ENCODE results near the gene TOM1L2. TPM values are rescaled to one million over a fixed set of nuclear protein-coding genes. Genes with fewer than 3 reads are reported as not detected.
"Not testable (repeated sequence)": the region's sequence is repeated elsewhere in the genome, so short reads cannot be mapped to it uniquely, and the experiment has no call there.

TOM1L2 gene
- polyA plus RNA-seq, 3 donors from 2014 or later, result 1.9 to 6.1 (median 4.2) TPM

DNA sequence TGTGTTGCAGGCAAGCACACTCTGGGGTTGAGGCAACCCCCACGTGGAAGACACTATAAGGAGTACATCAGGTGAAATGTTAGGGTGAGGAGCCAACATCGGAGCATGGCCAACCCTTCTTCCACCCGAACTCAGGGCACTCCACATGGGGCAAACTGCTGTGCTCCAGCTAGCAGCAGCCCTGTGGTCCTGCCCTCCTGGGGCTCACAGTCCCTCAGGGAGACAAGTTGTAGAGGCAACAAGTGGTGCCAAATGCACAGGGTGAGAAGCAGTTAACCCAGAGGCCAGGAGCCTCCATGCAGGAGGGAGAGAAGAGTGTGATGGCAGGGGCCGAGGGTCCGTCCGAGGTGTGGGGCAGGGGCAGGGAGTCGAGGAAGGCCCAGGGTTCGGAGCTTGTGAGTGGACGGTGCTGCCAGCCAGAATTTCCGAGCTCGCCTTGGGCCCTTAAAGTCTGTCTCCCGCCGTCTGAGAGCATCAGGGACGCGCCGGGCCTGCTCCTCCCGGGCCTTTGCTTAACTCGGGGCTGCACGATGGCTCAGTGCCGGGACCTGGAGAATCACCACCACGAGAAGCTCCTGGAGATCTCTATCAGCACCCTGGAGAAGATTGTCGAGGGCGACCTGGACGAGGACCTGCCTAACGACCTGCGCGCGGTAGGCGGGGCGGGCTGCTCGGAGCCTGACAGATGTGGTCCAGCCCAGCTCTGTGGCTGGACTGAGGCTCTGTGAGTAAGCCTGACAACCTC is 34.5 kb upstream of the TOM1L2 start:
- DNase-seq, result no peak
- Mint-ChIP-seq H3K27me3 (ENCODE audit: low read depth in 3 of 3) (peaks cover 0 to 4% (median 0%) of the 10 kb centered on the region in 3 donors), H3K27ac (peak overlapping the region in 1 of 6 donors; percentile 36), H3K4me3 (no peak overlapping the region), H3K4me1 (no peaks in the 10 kb centered on the region), H3K9me3 (no peaks in the 10 kb centered on the region), H3K36me3 (peaks cover 3 to 18% (median 4%) of the 10 kb centered on the region in 3 donors)

DNA sequence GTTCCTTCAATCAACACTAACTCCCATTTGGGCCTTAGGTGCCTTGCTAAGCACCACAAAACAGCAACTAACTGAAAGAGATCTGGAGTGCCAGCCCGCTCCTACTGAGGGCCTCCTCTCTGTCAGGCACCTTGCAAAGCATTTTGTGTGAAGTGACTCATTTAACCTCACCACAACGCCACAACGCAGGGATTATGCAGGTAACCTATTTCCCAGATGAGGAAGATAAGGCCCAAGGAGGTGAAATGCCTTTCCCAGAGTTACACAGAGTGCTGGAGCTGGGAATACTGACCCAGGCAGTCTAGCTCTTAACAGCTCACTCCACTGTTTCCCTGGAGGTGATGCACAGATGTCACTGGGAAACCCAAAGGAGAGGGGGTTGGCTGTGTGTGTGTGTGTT is 33.3 kb upstream of the TOM1L2 start:
- Mint-ChIP-seq H3K9me3 (no peaks in the 10 kb centered on the region), H3K4me3 (no peak overlapping the region), H3K27ac (peak overlapping the region in 2 of 6 donors; percentile 4 to 37), H3K36me3 (peaks cover 3 to 18% (median 4%) of the 10 kb centered on the region in 3 donors), H3K27me3 (ENCODE audit: low read depth in 3 of 3) (peaks cover 0 to 4% (median 0%) of the 10 kb centered on the region in 3 donors), H3K4me1 (no peaks in the 10 kb centered on the region)
- DNase-seq, result no peak

DNA sequence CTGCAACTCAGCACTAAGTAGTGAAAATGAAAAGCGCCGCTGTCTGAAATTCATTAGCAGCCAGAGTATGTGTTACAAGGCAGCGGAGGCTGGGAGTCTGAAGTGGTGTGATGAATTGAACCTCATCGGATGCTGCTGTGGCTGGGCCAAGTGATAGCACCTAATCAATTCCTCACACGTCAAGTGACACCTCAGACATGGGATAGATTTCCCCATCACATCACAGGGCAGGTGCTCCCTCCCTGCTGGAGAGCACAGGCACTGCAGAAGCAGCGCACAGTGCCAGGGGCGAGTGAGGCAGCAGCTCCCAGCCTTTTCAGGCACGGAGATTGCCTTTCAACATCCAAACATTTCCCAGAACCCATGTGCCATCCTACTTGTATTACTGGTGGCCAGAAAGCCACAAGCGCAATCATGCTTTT is 32.7 kb upstream of the TOM1L2 start:
- no peak overlapping the region for H3K4me3 Mint-ChIP-seq
- no peaks in the 10 kb centered on the region for H3K4me1 Mint-ChIP-seq
- peaks cover 0 to 4% (median 0%) of the 10 kb centered on the region in 3 donors for H3K27me3 Mint-ChIP-seq (ENCODE audit: low read depth in 3 of 3)
- no peaks in the 10 kb centered on the region for H3K9me3 Mint-ChIP-seq
- H3K36me3 Mint-ChIP-seq, result peaks cover 3 to 14% (median 4%) of the 10 kb centered on the region in 3 donors
- no peak overlapping the region for H3K27ac Mint-ChIP-seq
- DNase-seq, result no peak

DNA sequence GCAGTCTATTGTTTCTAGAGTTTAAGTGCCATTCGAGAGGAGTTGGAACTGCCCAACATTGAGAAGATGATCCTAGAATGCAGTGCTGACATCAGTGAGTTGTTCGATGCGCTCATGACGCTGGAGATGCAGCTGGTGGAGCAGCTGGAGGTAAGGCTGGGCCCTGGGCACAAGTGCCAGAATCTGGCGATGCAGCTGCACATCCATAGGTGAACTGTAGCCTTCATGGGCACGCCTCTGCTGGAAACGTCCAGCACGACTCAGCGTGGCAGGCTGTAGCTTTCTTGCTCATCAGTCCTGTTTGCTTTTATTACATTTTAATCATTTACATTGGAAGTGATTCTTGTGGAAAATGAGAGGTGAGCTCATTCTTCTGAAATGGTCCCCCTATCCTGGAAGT is 32.1 kb upstream of the TOM1L2 start:
- no peaks in the 10 kb centered on the region for H3K9me3 Mint-ChIP-seq
- no peak for DNase-seq
- H3K4me3 Mint-ChIP-seq, result no peak overlapping the region
- H3K27me3 Mint-ChIP-seq (ENCODE audit: low read depth in 3 of 3), result peaks cover 0 to 2% (median 0%) of the 10 kb centered on the region in 3 donors
- H3K27ac Mint-ChIP-seq, result no peak overlapping the region
- no peaks in the 10 kb centered on the region for H3K4me1 Mint-ChIP-seq
- H3K36me3 Mint-ChIP-seq, result peaks cover 3 to 14% (median 4%) of the 10 kb centered on the region in 3 donors

DNA sequence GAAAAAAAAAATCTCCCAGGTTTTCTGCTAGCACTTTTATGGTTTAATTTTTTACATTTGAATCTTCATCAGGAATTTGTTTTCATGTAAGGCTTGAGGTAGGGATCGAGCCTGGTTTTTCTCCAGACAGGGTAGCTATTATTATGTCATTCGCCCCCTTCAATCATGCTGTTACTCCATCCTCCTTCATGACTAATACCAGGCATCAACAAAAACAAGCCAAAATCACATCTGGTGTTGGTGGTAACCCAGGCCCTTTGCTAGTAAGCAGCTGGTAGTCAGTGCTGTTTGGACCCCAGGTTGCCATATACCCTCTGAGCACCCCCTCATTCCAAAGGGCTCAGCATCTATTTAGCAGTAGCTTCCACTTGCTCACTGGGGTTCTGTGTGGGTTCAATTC is 30.0 kb upstream of the TOM1L2 start:
- H3K9me3 Mint-ChIP-seq, result no peaks in the 10 kb centered on the region
- H3K27me3 Mint-ChIP-seq (ENCODE audit: low read depth in 3 of 3), result no peaks in the 10 kb centered on the region
- no peak overlapping the region for H3K4me3 Mint-ChIP-seq
- DNase-seq, result no peak
- H3K36me3 Mint-ChIP-seq, result peaks cover 0 to 8% (median 4%) of the 10 kb centered on the region in 3 donors
- H3K27ac Mint-ChIP-seq, result no peak overlapping the region
- no peaks in the 10 kb centered on the region for H3K4me1 Mint-ChIP-seq

DNA sequence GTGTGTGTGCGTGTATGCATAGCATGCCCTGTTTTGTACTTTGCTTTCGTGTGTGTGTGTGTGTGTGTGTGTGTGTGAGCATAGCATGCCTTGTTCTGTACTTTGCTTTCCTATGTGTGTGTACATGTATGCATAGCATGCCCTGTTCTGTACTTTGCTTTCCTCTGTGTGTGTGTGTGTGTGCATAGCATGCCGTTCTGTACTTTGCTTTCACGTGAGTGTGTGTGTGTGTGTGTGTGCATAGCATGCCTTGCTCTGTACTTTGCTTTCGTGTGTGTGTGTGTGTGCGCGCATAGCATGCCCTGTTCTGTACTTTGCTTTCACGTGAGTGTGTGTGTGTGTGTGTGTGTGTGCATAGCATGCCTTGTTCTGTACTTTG is 27.8 kb upstream of the TOM1L2 start:
- peak overlapping the region in 1 of 6 donors; percentile 37 for H3K27ac Mint-ChIP-seq
- no peaks in the 10 kb centered on the region for H3K27me3 Mint-ChIP-seq (ENCODE audit: low read depth in 3 of 3)
- H3K4me1 Mint-ChIP-seq, result no peaks in the 10 kb centered on the region
- H3K9me3 Mint-ChIP-seq, result no peaks in the 10 kb centered on the region
- H3K36me3 Mint-ChIP-seq, result no peaks in the 10 kb centered on the region
- DNase-seq, result no peak
- no peak overlapping the region for H3K4me3 Mint-ChIP-seq

DNA sequence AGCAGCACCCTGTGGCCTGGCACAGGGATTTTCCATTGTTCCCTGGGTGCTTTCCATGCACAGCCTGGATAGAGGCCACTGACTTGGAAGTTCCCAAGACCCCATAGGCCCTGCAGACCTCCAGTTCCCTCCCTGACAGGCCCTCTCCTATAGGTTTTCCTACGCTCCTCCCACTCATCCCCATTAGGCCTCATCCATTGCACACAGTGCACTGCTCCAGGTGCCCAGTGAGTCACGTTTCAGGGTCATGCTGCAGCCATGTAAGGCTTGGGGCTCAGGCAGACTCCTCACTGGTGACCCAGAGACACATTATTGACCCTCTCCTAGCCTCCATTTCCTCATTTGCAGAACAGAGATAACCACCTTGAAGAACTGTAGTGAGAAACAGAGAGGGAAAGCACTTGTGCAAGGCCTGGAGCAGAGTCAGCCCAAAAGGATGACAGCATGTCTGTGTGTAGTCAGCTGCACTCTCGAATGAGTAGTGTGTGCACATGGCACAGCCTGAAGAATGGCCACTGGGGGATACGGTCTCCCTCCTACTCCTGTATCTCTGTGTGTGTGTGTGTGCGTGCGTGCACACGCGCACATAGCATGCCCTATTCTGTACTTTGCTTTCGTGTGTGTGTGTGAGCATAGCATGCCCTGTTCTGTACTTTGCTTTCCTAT is 27.3 kb upstream of the TOM1L2 start:
- Mint-ChIP-seq H3K27ac (peak overlapping the region in 1 of 6 donors; percentile 37), H3K9me3 (no peaks in the 10 kb centered on the region), H3K4me3 (no peak overlapping the region), H3K27me3 (ENCODE audit: low read depth in 3 of 3) (no peaks in the 10 kb centered on the region), H3K4me1 (no peaks in the 10 kb centered on the region), H3K36me3 (no peaks in the 10 kb centered on the region)
- DNase-seq, result no peak

DNA sequence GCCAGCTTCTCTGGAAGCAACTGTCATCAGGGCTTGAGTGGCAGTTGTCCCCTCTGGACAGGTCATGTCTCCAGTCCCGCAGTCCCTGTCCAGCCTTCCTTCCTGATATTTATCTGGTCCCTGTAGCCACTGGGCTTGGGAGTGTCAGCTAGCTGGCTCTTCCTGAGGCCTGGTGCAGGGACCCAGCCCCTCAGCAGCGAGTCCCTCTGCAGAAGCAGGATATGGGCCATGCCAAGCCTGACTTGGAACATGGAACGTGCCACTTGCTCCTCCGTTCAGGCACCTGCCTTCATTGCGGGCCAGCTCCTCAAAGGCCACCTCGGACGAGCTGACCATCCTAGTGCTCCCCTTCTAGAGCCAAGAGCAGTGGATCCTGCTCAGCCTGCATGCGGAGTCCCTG is 26.7 kb upstream of the TOM1L2 start:
- Mint-ChIP-seq H3K4me3 (no peak overlapping the region), H3K4me1 (no peaks in the 10 kb centered on the region), H3K27ac (no peak overlapping the region), H3K27me3 (ENCODE audit: low read depth in 3 of 3) (no peaks in the 10 kb centered on the region), H3K9me3 (no peaks in the 10 kb centered on the region), H3K36me3 (no peaks in the 10 kb centered on the region)
- no peak for DNase-seq

DNA sequence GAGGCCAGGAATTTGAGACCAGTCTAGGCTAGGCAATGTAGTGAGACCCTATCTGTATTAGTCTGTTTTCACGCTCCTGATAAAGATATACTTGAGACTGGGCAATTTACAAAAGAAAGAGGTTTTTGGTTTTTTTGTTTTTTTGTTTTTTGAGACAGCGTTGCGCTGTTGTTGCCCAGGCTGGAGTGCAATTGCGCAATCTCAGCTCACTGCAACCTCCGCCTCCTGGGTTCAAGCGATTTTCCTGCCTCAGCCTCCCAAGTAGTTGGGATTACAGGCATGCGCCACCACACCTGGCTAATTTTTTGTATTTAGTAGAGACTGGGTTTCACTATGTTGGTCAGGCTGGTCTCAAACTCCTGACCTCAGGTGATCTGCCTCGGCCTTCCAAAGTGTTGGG is 23.7 kb upstream of the TOM1L2 start:
- DNase-seq; H3K27ac Mint-ChIP-seq; H3K27me3 Mint-ChIP-seq (ENCODE audit: low read depth in 3 of 3); H3K4me3 Mint-ChIP-seq; H3K4me1 Mint-ChIP-seq; H3K36me3 Mint-ChIP-seq; H3K9me3 Mint-ChIP-seq: not testable (repeated sequence)

DNA sequence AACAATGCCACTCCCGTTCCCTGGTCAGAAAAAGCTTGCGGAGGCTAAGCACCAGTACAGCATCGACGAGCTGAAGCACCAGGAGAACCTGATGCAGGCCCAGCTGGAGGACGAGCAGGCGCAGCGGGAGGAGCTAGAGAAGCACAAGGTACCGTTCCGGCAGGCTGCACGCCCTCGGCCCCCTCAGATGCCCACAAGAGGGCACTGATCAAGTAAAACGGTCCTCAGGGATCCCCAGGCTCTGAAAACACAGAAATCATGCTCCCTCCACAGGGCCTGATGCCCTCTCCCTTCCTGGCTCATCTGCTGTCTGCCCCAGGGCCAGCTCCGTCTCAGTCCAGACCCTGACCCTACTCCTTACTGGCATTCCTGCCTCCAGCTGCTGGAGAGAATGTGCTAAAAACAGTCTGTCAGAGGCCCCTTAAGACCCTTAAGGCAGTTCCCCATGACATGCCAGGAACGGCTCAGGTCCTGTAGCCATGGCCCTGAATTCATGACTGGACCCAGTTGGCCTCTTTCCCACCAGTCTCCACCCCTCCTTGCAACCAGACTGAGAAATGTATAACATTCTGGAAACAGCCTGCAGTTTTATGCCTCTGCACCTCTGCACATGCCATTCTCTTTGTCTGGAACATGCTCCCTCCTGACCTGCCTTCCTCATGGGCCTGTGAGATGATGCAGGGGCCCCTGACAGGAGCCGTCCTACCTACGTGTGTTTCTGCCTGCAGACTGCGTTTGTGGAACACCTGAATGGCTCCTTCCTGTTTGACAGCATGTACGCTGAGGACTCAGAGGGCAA is 22.3 kb upstream of the TOM1L2 start:
- Mint-ChIP-seq H3K4me1 (no peaks in the 10 kb centered on the region), H3K9me3 (no peaks in the 10 kb centered on the region), H3K4me3 (no peak overlapping the region), H3K27me3 (ENCODE audit: low read depth in 3 of 3) (no peaks in the 10 kb centered on the region), H3K27ac (no peak overlapping the region), H3K36me3 (no peaks in the 10 kb centered on the region)
- no peak for DNase-seq

DNA sequence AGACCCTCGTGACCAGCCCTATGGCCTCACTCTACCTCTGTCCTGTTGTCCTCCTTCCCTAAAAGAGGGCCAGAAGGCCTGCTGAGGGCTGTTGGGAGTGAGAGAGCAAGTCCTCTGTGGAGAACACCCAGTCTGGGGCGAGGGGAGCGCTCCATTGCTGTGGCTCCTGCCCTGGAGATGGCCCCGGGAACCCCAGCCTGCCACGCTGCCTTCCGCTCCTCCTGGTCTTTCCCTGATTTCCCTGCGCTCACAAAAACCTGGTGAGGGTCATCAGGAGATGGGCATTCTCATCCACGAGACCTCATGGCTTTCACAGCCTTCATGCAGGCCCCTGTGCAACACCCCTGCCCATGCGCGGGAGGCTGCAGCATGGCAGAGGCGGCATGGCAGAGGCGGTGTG is 21.7 kb upstream of the TOM1L2 start:
- no peak overlapping the region for H3K27ac Mint-ChIP-seq
- no peaks in the 10 kb centered on the region for H3K36me3 Mint-ChIP-seq
- H3K27me3 Mint-ChIP-seq (ENCODE audit: low read depth in 3 of 3), result no peaks in the 10 kb centered on the region
- no peaks in the 10 kb centered on the region for H3K9me3 Mint-ChIP-seq
- no peak for DNase-seq
- no peak overlapping the region for H3K4me3 Mint-ChIP-seq
- H3K4me1 Mint-ChIP-seq, result no peaks in the 10 kb centered on the region

DNA sequence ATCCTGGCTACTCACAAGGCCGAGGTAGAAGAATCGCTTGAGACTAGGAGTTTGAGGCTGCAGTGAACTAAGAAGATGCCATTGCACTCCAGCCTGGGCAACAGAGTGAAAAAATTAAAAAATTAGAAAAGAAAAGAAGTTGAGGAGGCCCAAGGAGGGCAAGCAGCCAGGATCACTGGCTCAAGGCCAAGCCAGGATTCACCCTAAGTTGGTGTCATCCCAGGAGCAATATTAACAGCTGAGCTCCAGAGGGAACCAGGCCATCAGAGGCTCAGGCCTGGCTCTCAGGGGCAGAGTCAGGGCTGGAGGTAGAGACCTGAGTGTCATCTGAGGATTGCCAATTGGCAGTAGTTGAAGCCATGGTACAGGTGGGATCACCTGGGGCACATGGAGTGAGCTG is 21.2 kb upstream of the TOM1L2 start:
- Mint-ChIP-seq H3K27me3 (ENCODE audit: low read depth in 3 of 3) (no peaks in the 10 kb centered on the region), H3K4me1 (no peaks in the 10 kb centered on the region), H3K9me3 (no peaks in the 10 kb centered on the region), H3K4me3 (no peak overlapping the region), H3K36me3 (no peaks in the 10 kb centered on the region), H3K27ac (no peak overlapping the region)
- DNase-seq, result no peak

DNA sequence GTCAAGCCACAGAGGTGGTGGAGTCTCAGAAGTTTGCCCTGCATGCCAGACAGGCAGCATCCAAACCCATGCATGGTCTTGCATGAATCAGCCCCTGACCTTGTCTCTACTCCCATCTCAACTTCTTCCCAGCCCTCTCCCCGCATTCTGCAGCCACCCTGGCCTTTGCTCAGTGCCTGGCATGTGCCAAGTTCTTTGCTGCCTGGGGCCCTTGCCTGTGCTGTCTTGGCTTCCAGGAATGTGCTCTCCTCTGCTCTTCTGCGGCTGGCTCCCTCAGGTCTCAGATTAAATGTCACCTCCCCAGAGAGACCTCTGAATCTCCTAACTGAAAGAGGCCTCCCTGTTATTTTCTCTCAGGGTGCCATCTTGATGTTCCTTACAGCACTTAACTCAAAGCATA is 18.1 kb upstream of the TOM1L2 start:
- Mint-ChIP-seq H3K27ac (no peak overlapping the region), H3K9me3 (no peaks in the 10 kb centered on the region), H3K27me3 (ENCODE audit: low read depth in 3 of 3) (no peaks in the 10 kb centered on the region), H3K36me3 (no peaks in the 10 kb centered on the region), H3K4me3 (no peak overlapping the region), H3K4me1 (no peaks in the 10 kb centered on the region)
- DNase-seq, result no peak

DNA sequence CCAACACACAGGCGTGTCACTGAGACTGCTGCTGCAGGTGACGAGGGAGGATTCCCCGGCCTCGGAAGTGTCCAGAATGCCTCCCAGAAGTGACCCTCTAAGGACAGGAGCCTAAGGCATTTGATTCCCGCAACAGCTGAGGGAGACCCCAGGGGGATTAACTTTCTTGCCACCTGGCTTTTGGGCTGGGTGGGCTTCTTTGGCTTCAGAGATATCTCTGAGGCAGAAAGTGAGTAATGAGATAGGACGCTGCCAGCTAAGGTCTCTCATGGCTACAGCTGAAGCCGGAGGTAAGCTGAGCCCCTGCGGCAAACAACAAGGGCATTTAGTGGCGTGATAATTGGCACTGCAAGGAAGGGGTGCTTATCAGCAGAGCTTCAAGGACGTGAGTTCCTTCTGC is 17.4 kb upstream of the TOM1L2 start:
- DNase-seq, result no peak
- H3K4me3 Mint-ChIP-seq, result no peak overlapping the region
- peaks cover 0 to 2% (median 0%) of the 10 kb centered on the region in 3 donors for H3K27me3 Mint-ChIP-seq (ENCODE audit: low read depth in 3 of 3)
- H3K36me3 Mint-ChIP-seq, result no peaks in the 10 kb centered on the region
- no peaks in the 10 kb centered on the region for H3K9me3 Mint-ChIP-seq
- H3K27ac Mint-ChIP-seq, result no peak overlapping the region
- H3K4me1 Mint-ChIP-seq, result no peaks in the 10 kb centered on the region
